Adipocyte (in vitro differentiated cells): Measurements from ENCODE around the gene AEBP1.

Experiments used
- DNase-seq: peaks from one replicate; pipeline ENCODE4 v3.0.0-alpha.2; 2015; ENCODE audit warnings: low read depth
- H3K27me3 ChIP-seq: replicated peaks from 2 replicates; pipeline ENCODE4 v1.7.0; 2013; ENCODE audit warnings: mild to moderate bottlenecking, low read length, moderate library complexity; ENCODE audit not compliant: control insufficient read depth, insufficient read depth
- H3K36me3 ChIP-seq: 2 replicates; pipeline ENCODE4 v1.7.0; 2013; ENCODE audit warnings: low read length, mild to moderate bottlenecking, moderate library complexity; ENCODE audit not compliant: control insufficient read depth, insufficient read depth, severe bottlenecking
- H3K4me1 ChIP-seq: 2 replicates; pipeline ENCODE4 v1.7.0; 2013; ENCODE audit warnings: mild to moderate bottlenecking, low read length, moderate library complexity; ENCODE audit not compliant: control insufficient read depth, insufficient read depth
- H3K4me3 ChIP-seq: 2 replicates; pipeline ENCODE4 v1.7.0; 2013; ENCODE audit warnings: mild to moderate bottlenecking, low read length, moderate library complexity
- H3K9ac ChIP-seq: 2 replicates; pipeline ENCODE4 v1.7.0; 2013; ENCODE audit warnings: mild to moderate bottlenecking, low read length, moderate library complexity
- H3K9me3 ChIP-seq: 2 replicates; pipeline ENCODE4 v1.7.0; 2013; ENCODE audit warnings: mild to moderate bottlenecking, low read length, moderate library complexity; ENCODE audit not compliant: control insufficient read depth

AEBP1 gene

GRCh38 chr7:44132039-44132438, 27.9 kb downstream of the AEBP1 start:
- H3K4me1 ChIP-seq, result peaks cover 14% of the 10 kb centered on the region
- H3K27me3 ChIP-seq, result peaks cover 3% of the 10 kb centered on the region
- peak overlapping the region; percentile 25 for H3K9ac ChIP-seq
- no peaks in the 10 kb centered on the region for H3K36me3 ChIP-seq
- H3K4me3 ChIP-seq, result no peak overlapping the region
- H3K9me3 ChIP-seq, result peaks cover 3% of the 10 kb centered on the region
- peak; percentile 31 for DNase-seq

GRCh38 chr7:44133295-44133694, 29.1 kb downstream of the AEBP1 start:
- Histone ChIP-seq H3K27me3 (peaks cover 7% of the 10 kb centered on the region), H3K9ac (no peak overlapping the region), H3K9me3 (no peaks in the 10 kb centered on the region), H3K4me3 (no peak overlapping the region), H3K4me1 (peaks cover 14% of the 10 kb centered on the region), H3K36me3 (no peaks in the 10 kb centered on the region)
- no peak for DNase-seq

- peaks cover 13% of the 10 kb centered on the region for H3K27me3 ChIP-seq
- no peak for DNase-seq
These were observed 30.9 kb downstream of the AEBP1 start for GRCh38 chr7:44134943-44135628.

GRCh38 chr7:44136731-44137130, 32.6 kb downstream of the AEBP1 start:
- H3K4me1 ChIP-seq, result peaks cover 9% of the 10 kb centered on the region
- DNase-seq, result no peak
- H3K27me3 ChIP-seq, result peaks cover 20% of the 10 kb centered on the region
- no peaks in the 10 kb centered on the region for H3K36me3 ChIP-seq
- no peaks in the 10 kb centered on the region for H3K9me3 ChIP-seq
- H3K9ac ChIP-seq, result no peak overlapping the region
- H3K4me3 ChIP-seq, result no peak overlapping the region

More at GRCh38 chr7:44134943-44135628, 30.9 kb downstream of the AEBP1 start:
- no peaks in the 10 kb centered on the region for H3K9me3 ChIP-seq
- H3K4me3 ChIP-seq, result no peak overlapping the region
- H3K36me3 ChIP-seq, result no peaks in the 10 kb centered on the region
- peaks cover 14% of the 10 kb centered on the region for H3K4me1 ChIP-seq
- no peak overlapping the region for H3K9ac ChIP-seq

DNA sequence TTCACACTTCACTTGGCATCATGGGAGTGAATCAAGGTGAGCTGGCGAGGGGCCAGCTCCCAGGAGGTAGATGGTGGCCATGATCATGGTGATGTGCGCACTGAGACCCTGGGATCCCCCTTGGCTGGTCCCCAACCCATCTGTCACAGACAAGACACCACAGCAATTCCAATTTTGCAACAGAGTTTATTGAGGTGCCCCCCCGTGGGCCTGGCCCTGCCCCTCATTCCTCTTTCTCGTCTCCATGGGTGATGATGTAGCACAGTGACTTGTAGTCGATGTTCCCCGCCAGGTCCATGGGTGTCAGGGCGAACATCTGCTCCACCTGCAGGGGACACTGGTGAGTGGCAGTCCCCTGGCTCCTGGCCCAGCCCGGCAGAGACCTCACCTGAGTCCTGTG, 34.6 kb downstream of the AEBP1 start:
- H3K9ac ChIP-seq, result no peak overlapping the region
- no peaks in the 10 kb centered on the region for H3K9me3 ChIP-seq
- H3K36me3 ChIP-seq, result no peaks in the 10 kb centered on the region
- peaks cover 23% of the 10 kb centered on the region for H3K27me3 ChIP-seq
- no peaks in the 10 kb centered on the region for H3K4me1 ChIP-seq
- DNase-seq, result no peak
- no peak overlapping the region for H3K4me3 ChIP-seq

- DNase-seq, result no peak
- Histone ChIP-seq H3K36me3 (no peaks in the 10 kb centered on the region), H3K4me3 (no peak overlapping the region), H3K4me1 (no peaks in the 10 kb centered on the region), H3K27me3 (peaks cover 20% of the 10 kb centered on the region), H3K9me3 (no peaks in the 10 kb centered on the region), H3K9ac (no peak overlapping the region)
These were observed 35.3 kb downstream of the AEBP1 start for GRCh38 chr7:44139311-44140010.

- H3K9ac ChIP-seq, result no peak overlapping the region
- H3K4me1 ChIP-seq, result no peaks in the 10 kb centered on the region
- H3K9me3 ChIP-seq, result no peaks in the 10 kb centered on the region
These were observed 36.2 kb downstream of the AEBP1 start for GRCh38 chr7:44140341-44140740.

GRCh38 chr7:44141221-44141850, 37.2 kb downstream of the AEBP1 start, which contains the start of gene MYL7:
Gene MYL7, minus strand, starts transcription at chr7:44141332. Its CDS starts 27 bp downstream, at chr7:44141305.
- no peak within 1 kb of the TSS for H3K4me3 ChIP-seq
- H3K9me3 ChIP-seq, result no peaks in the 10 kb centered on the region
- no peak for DNase-seq
- no peaks in the 10 kb centered on the region for H3K4me1 ChIP-seq
- no peaks in the 10 kb centered on the region for H3K36me3 ChIP-seq
- H3K27me3 ChIP-seq, result peaks cover 32% of the 10 kb centered on the region
- no peak within 1 kb of the TSS for H3K9ac ChIP-seq

More at GRCh38 chr7:44140341-44140740, 36.2 kb downstream of the AEBP1 start:
- H3K36me3 ChIP-seq, result no peaks in the 10 kb centered on the region
- DNase-seq, result no peak
- peaks cover 26% of the 10 kb centered on the region for H3K27me3 ChIP-seq
- H3K4me3 ChIP-seq, result no peak overlapping the region

GRCh38 chr7:44142028-44142427, 37.9 kb downstream of the AEBP1 start:
- no peaks in the 10 kb centered on the region for H3K36me3 ChIP-seq
- no peaks in the 10 kb centered on the region for H3K9me3 ChIP-seq
- H3K9ac ChIP-seq, result no peak overlapping the region
- no peak overlapping the region for H3K4me3 ChIP-seq
- no peaks in the 10 kb centered on the region for H3K4me1 ChIP-seq
- DNase-seq, result no peak
- peaks cover 38% of the 10 kb centered on the region for H3K27me3 ChIP-seq

GRCh38 chr7:44143646-44144250, 39.6 kb downstream of the AEBP1 start:
- DNase-seq, result peak; percentile 67
- no peaks in the 10 kb centered on the region for H3K36me3 ChIP-seq
- peaks cover 29% of the 10 kb centered on the region for H3K27me3 ChIP-seq
- H3K9ac ChIP-seq, result no peak overlapping the region
- peaks cover 10% of the 10 kb centered on the region for H3K4me1 ChIP-seq
- no peak overlapping the region for H3K4me3 ChIP-seq
- H3K9me3 ChIP-seq, result no peaks in the 10 kb centered on the region

GRCh38 chr7:44144426-44144967, 40.4 kb downstream of the AEBP1 start:
- H3K9ac ChIP-seq, result no peak overlapping the region
- no peaks in the 10 kb centered on the region for H3K9me3 ChIP-seq
- H3K4me3 ChIP-seq, result no peak overlapping the region
- H3K36me3 ChIP-seq, result no peaks in the 10 kb centered on the region
- DNase-seq, result no peak
- peaks cover 10% of the 10 kb centered on the region for H3K4me1 ChIP-seq
- peaks cover 28% of the 10 kb centered on the region for H3K27me3 ChIP-seq
